Caco-2 (cell line): ENCODE measurements around the gene LMAN2. TPM values are rescaled to one million over a fixed set of nuclear protein-coding genes. Genes with fewer than 3 reads are reported as not detected.

Source experiments
- BruUV-seq: library from RNA; stranded (reverse); fragments of 400-500 nt; replicated peaks from 2 replicates; lab custom pipeline; 2021; lab: Mats Ljungman, UMichigan
- CTCF ChIA-PET: fragments of 300-600 bp; sonication (Branson Sonifier 250); formaldehyde crosslinking; loops from one replicate; lab custom pipeline; 2022; ENCODE audit warnings: antibody characterized with exemption; lab: Charles Lee
- POLR2A ChIA-PET: fragments of 300-600 bp; sonication (Branson Sonifier 250); formaldehyde crosslinking; loops from one replicate; lab custom pipeline; 2022; ENCODE audit warnings: antibody characterized with exemption; lab: Charles Lee
- DNase-seq, 2 experiments: peaks; one replicate each; pipeline versions ENCODE4 v3.0.0 to v3.0.0-alpha.2; 2020 to 2022
- H3K27me3 ChIP-seq: replicated peaks from 2 replicates; pipeline ENCODE4 v1.6.0; 2011; ENCODE audit warnings: low read length; ENCODE audit not compliant: control insufficient read depth, insufficient read depth
- H3K36me3 ChIP-seq: 2 replicates; pipeline ENCODE4 v1.5.1; 2011; ENCODE audit warnings: low read length; ENCODE audit not compliant: control insufficient read depth, insufficient read depth
- H3K4me1 ChIP-seq: fragments of 250-450 bp; sonication (Bioruptor Pico); 2 replicates; pipeline ENCODE4 v1.5.1; 2020; ENCODE audit warnings: mild to moderate bottlenecking
- H3K4me3 ChIP-seq: 2 replicates; pipeline ENCODE4 v1.5.1; 2011; ENCODE audit warnings: low read depth, mild to moderate bottlenecking, control low read depth, low read length
- H3K9me3 ChIP-seq: fragments of 250-450 bp; sonication (Bioruptor Pico); 2 replicates; pipeline ENCODE4 v1.5.1; 2020; ENCODE audit warnings: mild to moderate bottlenecking, moderate library complexity
- H3K27ac Mint-ChIP-seq: one replicate; pipeline ENCODE4 v1.8.0; 2022; ENCODE audit warnings: mixed read lengths; ENCODE audit not compliant: unreplicated experiment
- H3K27me3 Mint-ChIP-seq: one replicate; pipeline ENCODE4 v1.8.0; 2022; ENCODE audit warnings: mixed read lengths; ENCODE audit not compliant: insufficient read depth, unreplicated experiment
- H3K36me3 Mint-ChIP-seq: one replicate; pipeline ENCODE4 v1.8.0; 2022; ENCODE audit warnings: mild to moderate bottlenecking, mixed read lengths; ENCODE audit not compliant: insufficient read depth, unreplicated experiment
- H3K4me1 Mint-ChIP-seq: one replicate; pipeline ENCODE4 v1.8.0; 2022; ENCODE audit warnings: low read depth, mixed read lengths; ENCODE audit not compliant: unreplicated experiment
- H3K4me3 Mint-ChIP-seq: one replicate; pipeline ENCODE4 v1.8.0; 2022; ENCODE audit warnings: mild to moderate bottlenecking, moderate library complexity, mixed read lengths; ENCODE audit not compliant: unreplicated experiment
- H3K9me3 Mint-ChIP-seq: one replicate; pipeline ENCODE4 v1.8.0; 2022; ENCODE audit warnings: mixed read lengths; ENCODE audit not compliant: unreplicated experiment
- CTCF ChIP-seq, 2 experiments: fragments of 200-600 bp in 1 of 2; IDR thresholded peaks; 1 replicate in 1 of 2; 2 replicates in 1 of 2; pipeline versions ENCODE4 v1.5.1 to v1.8.0; 2011 to 2022; ENCODE audit warnings: antibody characterized with exemption in 1 of 2, control low read depth in 1 of 2, inconsistent platforms in 1 of 2, low read depth in 1 of 2, low read length in 1 of 2, mild to moderate bottlenecking in 1 of 2, moderate library complexity in 1 of 2; ENCODE audit not compliant: insufficient read depth in 1 of 2, severe bottlenecking in 1 of 2, unreplicated experiment in 1 of 2
- intact Hi-C: fragments of 100-400 bp; cut with micrococcal nuclease; formaldehyde crosslinking; loops from one replicate; pipeline ENCODE4 v1.10.0; 2022; ENCODE audit not compliant: unreplicated experiment
- total RNA-seq: library from RNA; stranded (reverse); gene quantifications from 2 replicates; pipeline ENCODE4 v1.2.3, GENCODE V29; 2022

Gene LMAN2
- total RNA-seq, 1 experiment from 2014 or later: 241 TPM

GRCh38 chr5:177357459-177358351, 6.2 kb upstream of the LMAN2 start, which contains the start of gene RGS14:
Gene RGS14, plus strand, starts transcription at chr5:177357924. Its CDS starts 101 bp downstream, at chr5:177358025.
- Histone ChIP-seq H3K36me3 (no peaks in the 10 kb centered on the region), H3K4me3 (no peak within 1 kb of the TSS), H3K4me1 (no peaks in the 10 kb centered on the region), H3K9me3 (no peaks in the 10 kb centered on the region), H3K27me3 (no peaks in the 10 kb centered on the region)
- CTCF ChIA-PET: no interaction called here
- Mint-ChIP-seq H3K4me1 (peaks cover 14% of the 10 kb centered on the region), H3K27me3 (no peaks in the 10 kb centered on the region), H3K4me3 (no peak within 1 kb of the TSS), H3K27ac (no peak within 1 kb of the TSS), H3K9me3 (peaks cover 15% of the 10 kb centered on the region), H3K36me3 (no peaks in the 10 kb centered on the region)
- intact Hi-C loops: no loop called here
- BruUV-seq: no TSS peak
- TF ChIP-seq CTCF (IDR thresholded peaks at IDR 0.05; ENCODE audit: insufficient read depth in 1 of 2, low read depth in 1 of 2, low read length in 1 of 2, severe bottlenecking in 1 of 2, unreplicated experiment in 1 of 2): no peak
- DNase-seq: no peak
- POLR2A ChIA-PET: no interaction called here

GRCh38 chr5:177357146-177357458, 5.6 kb upstream of the LMAN2 start:
- Mint-ChIP-seq H3K4me1 (peaks cover 9% of the 10 kb centered on the region), H3K36me3 (peaks cover 2% of the 10 kb centered on the region), H3K9me3 (peaks cover 15% of the 10 kb centered on the region), H3K27me3 (no peaks in the 10 kb centered on the region), H3K4me3 (no peak overlapping the region), H3K27ac (no peak overlapping the region)
- H3K9me3 ChIP-seq: no peaks in the 10 kb centered on the region
- no peaks in the 10 kb centered on the region for H3K36me3 ChIP-seq
- intact Hi-C loops: no loop called here
- ChIA-PET POLR2A (no interaction called here), CTCF (interaction anchor here (1.4 kb wide), 1 partner anchor 14 kb away, joined by 9 read pairs; no protein-coding TSS in a partner anchor)
- no peak for DNase-seq
- no peak overlapping the region for H3K4me3 ChIP-seq
- TF ChIP-seq CTCF (IDR thresholded peaks at IDR 0.05; ENCODE audit: insufficient read depth in 1 of 2, low read depth in 1 of 2, low read length in 1 of 2, severe bottlenecking in 1 of 2, unreplicated experiment in 1 of 2): no peak
- H3K27me3 ChIP-seq: no peaks in the 10 kb centered on the region
- BruUV-seq: no TSS peak
- peaks cover 3% of the 10 kb centered on the region; the same call in 1 of the 2 replicates for H3K4me1 ChIP-seq

- Histone ChIP-seq H3K9me3 (no peaks in the 10 kb centered on the region), H3K4me3 (no peak overlapping the region), H3K27me3 (no peaks in the 10 kb centered on the region), H3K36me3 (no peaks in the 10 kb centered on the region), H3K4me1 (peaks cover 4% of the 10 kb centered on the region; the same call in 1 of the 2 replicates)
- POLR2A ChIA-PET: no interaction called here
- peaks cover 9% of the 10 kb centered on the region for H3K4me1 Mint-ChIP-seq
- TF ChIP-seq CTCF (IDR thresholded peaks at IDR 0.05; ENCODE audit: insufficient read depth in 1 of 2, low read depth in 1 of 2, low read length in 1 of 2, severe bottlenecking in 1 of 2, unreplicated experiment in 1 of 2): no peak
- no peaks in the 10 kb centered on the region for H3K27me3 Mint-ChIP-seq
- H3K9me3 Mint-ChIP-seq: peaks cover 15% of the 10 kb centered on the region
- H3K36me3 Mint-ChIP-seq: peaks cover 6% of the 10 kb centered on the region
- no peak overlapping the region for H3K27ac Mint-ChIP-seq
- intact Hi-C loops: no loop called here
- no peak overlapping the region for H3K4me3 Mint-ChIP-seq
- BruUV-seq: no TSS peak
- DNase-seq: no peak
- CTCF ChIA-PET: interaction anchor here (0.7 to 1.4 kb wide), 2 partner anchors 14 to 270 kb away, joined by 5 to 9 read pairs; partner anchors contain the start of gene FGFR4
Observed at GRCh38 chr5:177356746-177357145, 5.3 kb upstream of the LMAN2 start.
